NOMO-1 treated with dmso at 0.1 percent for 144 hours (cell line): ENCODE results near the gene SLC6A15.

ENCODE experiments used
- DNase-seq: peaks from one replicate; lab custom pipeline; 2025; ENCODE audit not compliant: unreplicated experiment; lab: John Stamatoyannopoulos, UW

SLC6A15 gene

DNA sequence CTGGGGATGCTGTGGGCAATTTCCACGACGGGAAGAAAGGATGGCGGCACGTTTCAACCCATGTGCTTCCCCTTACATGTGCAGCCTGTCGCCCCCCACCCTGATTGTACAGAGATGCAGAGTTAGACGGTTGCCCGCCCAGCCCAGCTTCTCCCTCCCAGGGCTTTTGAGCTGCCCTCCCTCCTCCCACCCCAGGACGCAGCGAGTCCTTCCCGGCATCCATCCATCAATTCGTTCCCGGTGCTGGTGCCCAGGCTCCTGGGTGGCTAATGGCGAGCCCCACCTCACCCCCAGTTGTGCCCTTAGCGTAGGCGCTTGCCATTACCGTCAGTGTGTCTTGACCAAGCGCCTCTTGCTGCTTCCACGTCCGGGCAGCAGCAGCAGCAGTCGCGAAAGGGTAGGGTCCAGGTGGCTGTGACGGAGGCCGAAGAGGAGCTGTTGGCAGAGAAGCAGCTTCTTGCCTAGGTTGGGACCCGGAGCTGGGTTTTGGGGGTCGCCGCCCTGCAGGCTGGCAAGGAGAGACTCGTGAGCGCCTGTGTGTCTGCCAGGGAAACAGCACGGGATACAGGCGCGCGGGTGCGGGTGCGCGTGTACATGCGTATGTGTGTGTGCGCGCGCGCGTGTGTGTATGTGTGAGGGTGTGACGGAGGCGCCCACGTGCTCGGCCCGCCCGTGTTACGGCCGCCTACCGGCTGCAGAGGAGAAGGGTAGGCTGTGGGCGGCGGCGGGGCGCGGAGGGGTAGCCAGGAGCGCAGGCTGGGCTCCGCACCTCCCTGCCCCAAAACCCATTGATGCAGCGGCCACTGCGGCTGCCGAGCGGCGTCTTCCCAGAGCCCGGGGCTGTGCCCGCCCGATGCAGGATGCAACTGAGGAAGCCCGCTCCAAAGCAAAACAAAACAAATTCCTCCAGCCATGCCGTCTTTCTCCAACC is at the start of gene SLC6A15:
TSS of gene SLC6A15 (minus strand) at position 602 of the 931 bp plus-strand sequence. CDS start 20,679 bp downstream, outside the sequence.
- no peak for DNase-seq

DNA sequence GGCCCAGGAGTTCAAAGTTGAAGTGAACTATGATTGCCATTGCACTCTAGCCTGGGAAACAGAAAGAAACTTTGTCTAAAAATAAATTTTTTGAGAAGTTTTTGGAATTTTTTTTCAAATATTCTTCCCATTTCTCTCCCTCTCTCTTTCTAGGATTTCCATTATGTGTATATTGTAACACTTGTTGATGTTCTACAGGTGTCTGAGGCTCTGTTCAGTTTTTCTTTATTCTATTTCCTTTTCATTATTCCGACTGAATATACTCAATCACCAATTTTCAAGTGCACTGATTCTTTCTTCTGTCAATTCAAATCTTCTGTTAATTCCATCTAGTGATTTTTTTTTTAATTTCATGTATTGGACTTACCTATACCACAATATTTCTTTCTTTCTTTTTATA is 48.3 kb upstream of the SLC6A15 start:
- DNase-seq, result no peak

DNA sequence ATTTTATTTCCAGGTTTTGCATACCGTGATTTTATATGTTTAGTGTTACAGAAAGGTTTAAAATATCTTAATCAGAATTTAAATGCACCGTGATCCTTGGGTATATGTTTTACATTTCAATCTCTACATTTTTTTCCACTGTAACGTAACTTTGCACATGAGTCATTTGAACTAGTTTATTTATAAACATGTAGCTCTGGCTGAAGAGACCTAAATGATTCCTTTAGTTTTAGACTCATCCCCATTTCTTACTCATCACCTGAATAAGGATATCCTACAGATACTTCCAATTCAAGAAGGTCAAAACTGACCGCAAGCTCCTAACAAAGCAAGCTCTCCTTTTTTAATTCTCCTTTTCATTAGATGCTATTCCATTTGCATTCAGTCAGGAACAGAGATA is 42.7 kb upstream of the SLC6A15 start:
- DNase-seq, result no peak

- no peak for DNase-seq
Measured at GRCh38 chr12:84954415-84954814, 41.8 kb upstream of the SLC6A15 start.

- no peak for DNase-seq
Measured at GRCh38 chr12:84950971-84951546, 38.5 kb upstream of the SLC6A15 start.

DNA sequence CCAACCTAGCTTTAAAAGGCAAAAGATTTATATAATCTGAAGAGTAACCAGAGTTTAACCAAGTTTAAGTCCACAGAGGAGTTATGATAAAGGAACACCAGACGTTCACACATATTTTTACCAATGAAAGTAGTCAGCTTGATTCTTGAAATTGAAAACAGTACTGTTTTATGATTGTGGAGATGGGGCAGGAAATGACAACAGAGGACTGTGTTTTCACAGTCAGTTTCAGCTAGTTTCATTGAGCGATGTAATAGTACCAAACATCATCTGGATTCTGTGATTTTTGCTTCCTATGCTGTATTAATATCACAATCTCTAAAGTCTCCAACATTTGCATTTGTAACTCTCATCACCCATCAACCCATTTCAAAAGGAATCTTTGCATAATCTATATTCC is 34.2 kb upstream of the SLC6A15 start:
- DNase-seq, result no peak

DNA sequence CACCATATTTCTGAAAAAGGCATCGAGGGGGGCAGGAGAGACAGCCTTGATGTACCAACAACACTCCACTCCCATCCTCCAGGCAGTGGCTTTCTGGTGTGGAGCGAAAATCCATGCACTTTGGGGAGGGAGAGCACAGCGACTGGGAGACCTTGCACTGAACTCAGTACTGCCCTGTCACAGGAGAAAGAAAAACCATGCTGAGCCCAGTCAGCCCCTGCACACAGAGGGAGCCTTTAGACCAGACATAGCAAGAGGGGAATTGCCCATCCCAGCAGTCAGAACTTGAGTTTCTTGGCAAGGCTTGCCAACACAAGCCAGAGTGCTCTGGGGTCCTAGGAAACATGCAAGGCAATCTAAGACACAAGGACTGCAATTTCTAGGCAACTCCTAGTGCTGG is 24.8 kb upstream of the SLC6A15 start:
- no peak for DNase-seq

DNA sequence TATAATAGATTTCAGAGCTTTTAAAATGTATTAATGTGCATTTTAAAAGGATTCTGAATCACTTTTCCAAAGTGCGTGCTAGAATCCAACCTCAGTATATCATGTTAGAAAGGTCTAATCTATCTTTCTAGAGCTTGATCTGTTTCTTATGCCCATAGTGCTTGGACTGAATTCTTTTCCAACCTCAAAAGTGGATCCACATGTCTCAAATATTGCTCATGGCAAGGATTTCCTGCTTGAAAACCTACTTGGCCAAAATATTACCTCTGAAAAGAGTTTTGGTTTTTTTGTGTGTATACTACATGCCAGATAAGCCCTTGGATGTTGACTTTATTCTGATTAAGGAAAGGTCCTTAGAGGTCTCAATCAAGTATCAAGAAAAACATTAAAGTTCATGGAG is 16.9 kb upstream of the SLC6A15 start:
- no peak for DNase-seq

- DNase-seq, result no peak
Measured at GRCh38 chr12:84924981-84925380, 12.4 kb upstream of the SLC6A15 start.

DNA sequence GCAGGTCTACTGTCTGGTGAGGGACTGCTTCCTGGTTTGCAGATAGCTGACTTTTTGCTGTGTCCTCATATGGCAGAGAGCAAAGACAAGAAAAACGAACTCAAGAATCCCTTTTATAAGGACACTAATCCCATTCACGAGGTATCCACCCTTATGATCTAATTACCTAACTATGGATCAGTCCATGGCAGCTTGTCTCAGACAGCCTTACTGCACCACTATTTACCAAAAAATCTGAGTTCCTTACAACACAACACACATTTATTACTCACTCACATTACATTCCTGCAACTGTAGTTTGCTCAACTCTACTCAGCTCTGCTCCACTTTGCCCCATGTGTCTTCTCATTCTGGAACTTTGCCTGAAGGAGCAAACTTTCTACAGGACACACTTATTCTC is 10.1 kb upstream of the SLC6A15 start:
- DNase-seq, result no peak

DNA sequence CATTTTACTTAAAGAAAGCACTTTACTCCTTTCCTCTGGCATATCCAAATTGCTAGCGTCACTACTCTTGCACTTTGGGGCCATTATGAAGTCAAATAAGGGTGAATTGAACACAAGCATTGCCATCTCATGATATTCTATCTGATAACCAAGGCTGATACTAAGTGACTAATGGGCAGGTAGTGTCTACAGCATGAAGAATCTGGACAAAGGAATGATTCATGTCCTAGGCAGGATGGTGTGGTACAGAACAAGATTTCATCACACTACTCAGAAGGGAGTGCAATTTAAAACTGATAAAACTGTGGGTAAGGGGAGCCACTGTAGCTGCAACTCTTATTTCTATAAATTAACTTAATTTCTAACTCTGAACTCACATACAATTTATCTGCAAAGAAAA is 7.7 kb upstream of the SLC6A15 start:
- DNase-seq, result no peak

- no peak for DNase-seq
Measured at GRCh38 chr12:84919271-84919670, 6.7 kb upstream of the SLC6A15 start.

GRCh38 chr12:84913129-84913515 is 523 bp upstream of the SLC6A15 start:
- DNase-seq, result no peak

DNA sequence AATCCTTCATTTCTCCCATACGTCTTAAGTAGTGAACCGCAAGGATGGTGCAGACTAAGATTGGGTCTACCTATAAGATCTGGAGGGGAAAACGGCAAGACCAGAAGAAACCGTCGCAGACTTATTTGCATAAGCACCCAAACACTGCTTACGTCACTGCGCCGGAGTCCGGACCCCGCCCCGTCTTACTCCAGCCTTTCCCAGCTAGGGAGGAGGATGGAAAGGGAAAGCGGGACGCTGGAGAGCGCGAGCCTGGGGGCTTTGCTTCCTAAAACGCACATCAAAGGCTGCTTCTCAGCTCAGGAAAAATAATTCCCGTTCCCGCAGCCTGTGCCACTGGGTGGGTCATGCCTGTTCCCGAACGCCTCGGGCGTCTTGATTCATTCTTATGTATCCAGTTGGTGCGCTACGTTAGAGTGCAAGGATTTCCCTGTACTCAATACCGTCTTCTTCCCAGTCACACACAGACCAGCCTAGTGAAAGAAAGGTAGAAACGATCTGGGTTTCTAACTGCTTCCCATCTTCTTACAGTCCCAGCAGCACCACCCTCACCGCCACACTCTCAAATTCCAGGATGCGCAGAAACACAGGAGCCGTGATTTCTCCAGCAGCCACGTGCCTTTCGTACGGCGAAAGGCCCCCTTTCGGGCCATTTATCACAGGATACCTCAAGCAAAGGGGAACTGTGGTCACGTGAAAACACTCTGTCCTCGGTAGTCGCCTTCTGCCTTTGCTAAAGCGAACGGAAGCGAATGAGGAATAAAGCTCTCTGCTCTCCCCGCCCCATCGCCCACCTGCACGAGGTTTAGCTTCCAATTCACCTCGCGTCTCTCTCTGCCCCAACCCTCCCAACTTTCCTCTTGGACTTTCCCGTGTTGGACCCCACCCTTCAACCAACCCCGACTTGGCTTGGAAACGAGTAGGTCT is 1.1 kb downstream of the SLC6A15 start:
- DNase-seq, result no peak

- no peak for DNase-seq
Measured at GRCh38 chr12:84910549-84911241, 1.9 kb downstream of the SLC6A15 start.

DNA sequence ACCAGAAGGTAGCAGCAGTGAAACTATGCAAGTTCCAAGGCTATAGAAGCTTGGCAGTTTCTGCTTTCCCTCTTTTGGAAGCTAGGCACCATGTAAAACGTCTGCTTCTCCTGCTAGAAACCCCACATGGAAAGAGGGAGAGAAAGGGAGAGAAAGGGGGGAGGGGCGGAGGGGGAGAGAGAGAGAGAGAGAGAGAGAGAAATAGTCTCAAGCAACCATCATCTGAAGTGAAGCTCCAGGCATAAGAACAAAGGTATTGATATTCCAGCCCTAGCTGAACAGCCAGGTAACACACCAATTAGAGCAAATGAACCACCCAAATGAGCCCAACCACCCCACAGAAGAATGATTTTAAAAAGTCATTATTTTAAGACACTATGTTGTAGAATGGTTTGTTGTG is 8.5 kb downstream of the SLC6A15 start:
- DNase-seq, result no peak

GRCh38 chr12:84891106-84891838 is 21.3 kb downstream of the SLC6A15 start:
- no peak for DNase-seq

DNA sequence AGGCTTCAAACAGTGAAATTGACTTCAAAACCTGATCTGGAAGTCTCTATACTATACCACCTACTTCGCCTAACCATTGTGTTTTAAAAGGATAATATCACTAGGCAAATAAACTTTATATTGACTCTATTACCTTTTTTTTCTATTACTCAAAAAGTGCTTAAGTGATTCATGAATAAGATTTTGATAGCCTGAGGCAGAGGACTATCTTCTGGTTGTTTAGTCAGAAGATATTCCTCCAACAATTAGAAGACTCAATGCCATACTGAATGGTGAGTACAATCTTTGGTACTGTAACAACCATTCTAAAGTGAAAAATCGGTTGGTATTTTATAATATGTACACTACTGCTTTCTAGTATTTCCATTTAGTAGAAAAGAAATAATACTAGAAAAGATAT is 22.8 kb downstream of the SLC6A15 start:
- no peak for DNase-seq

DNA sequence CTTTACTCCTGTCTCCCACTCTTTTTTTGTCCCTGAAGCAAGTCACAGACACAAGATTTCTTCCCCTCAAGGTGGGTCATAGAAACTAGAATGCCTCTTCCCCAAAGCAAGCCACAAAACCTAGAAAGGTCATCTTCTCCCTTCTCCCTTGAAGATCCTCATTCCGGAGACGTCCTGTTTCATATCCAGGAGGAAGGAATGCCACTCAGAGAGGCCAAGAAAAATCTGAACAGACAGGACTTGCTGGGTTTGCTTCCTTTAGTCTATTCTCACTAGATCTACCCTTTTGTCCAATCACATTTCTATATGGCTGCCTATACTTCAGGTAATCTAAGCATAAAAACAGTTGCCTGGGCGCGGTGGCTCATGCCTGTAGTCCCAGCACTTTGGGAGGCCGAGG is 23.7 kb downstream of the SLC6A15 start:
- no peak for DNase-seq

DNA sequence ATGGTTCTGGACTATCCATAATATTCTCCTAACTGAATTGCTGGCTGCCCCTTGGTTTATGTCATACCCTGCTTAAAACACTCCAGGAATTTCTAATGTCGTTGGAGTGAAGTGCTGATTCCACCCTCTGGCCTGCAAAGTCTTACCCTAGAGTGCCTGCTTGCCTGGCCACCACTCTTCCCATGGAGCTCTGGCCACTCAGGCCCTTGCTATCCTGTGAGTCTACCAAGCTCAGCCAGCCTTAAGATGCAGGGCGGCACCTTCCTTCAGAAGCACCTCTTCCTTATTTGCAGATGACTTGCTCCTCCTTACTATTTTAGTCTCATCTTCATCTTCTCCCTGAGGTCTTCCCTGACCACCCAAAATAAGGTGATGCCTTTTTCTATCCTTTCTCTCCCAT is 35.3 kb downstream of the SLC6A15 start:
- no peak for DNase-seq
